Superior temporal gyrus (tissue), 1 donor: ENCODE data around the gene PRODH2.
"Not testable (repeated sequence)": the region's sequence is repeated elsewhere in the genome, so short reads cannot be mapped to it uniquely, and the experiment has no call there.

Source experiments
- DNase-seq: peaks from one replicate; pipeline ENCODE4 v3.0.0-alpha.2; 2016; ENCODE audit errors: extremely low spot score

The PRODH2 gene

GRCh38 chr19:35781650-35782049, 31.0 kb downstream of the PRODH2 start:
- no peak for DNase-seq

GRCh38 chr19:35780717-35781116, 31.9 kb downstream of the PRODH2 start:
- DNase-seq = no peak

DNA sequence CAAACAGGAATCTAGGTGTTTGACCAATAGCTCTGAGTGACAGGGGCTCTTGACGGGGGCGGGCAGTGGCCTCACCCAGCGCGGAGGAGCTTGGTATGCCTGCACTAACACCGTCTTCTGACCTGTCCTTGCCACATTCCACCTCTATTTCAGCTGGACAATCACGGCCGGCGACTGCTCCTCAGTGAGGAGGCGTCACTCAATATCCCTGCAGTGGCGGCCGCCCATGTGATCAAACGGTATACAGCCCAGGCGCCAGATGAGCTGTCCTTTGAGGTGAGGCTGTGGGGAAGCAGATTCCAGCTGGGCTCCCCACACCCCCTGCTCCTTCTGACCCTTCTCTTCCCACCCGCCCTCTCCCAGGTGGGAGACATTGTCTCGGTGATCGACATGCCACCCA, 32.6 kb downstream of the PRODH2 start:
- DNase-seq = no peak

GRCh38 chr19:35779033-35779432, 33.6 kb downstream of the PRODH2 start:
- DNase-seq = no peak

- no peak for DNase-seq
Measured at GRCh38 chr19:35777961-35778360, 34.7 kb downstream of the PRODH2 start.

DNA sequence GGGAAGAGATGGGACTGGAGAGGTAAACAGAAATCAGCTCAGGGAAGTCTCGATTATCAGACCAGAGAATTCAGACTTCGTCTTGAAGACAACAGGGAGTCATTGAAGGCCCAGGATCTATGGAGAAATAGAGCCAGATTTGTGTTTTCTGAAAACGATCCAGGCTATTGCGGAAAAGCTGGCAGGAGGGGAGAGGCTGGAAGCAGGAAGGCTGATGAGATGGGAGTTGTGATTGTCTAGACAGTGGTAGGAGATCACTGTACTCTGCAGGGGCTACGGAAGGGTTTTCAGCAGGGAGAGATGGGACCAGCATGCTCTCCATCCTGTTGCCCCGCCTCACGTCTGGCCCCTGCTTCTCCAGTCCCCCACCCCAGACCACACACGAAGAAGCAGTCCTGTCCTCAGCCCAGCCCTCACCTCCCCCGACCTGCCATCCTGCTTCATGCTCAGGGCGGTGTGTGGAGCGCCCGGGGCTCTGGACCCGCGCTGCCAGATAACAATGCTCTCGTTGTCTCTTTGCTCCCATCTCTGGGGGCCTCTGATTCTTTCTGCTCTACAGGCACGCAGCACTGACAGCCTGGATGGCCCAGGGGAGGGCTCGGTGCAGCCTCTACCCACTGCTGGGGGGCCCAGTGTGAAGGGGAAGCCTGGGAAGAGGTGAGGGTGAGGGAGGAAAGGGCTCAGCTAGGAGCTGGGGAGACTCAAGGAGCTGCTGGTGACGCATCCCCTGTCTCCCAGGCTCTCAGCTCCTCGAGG, 35.4 kb downstream of the PRODH2 start:
- peak; percentile 60 for DNase-seq

DNA sequence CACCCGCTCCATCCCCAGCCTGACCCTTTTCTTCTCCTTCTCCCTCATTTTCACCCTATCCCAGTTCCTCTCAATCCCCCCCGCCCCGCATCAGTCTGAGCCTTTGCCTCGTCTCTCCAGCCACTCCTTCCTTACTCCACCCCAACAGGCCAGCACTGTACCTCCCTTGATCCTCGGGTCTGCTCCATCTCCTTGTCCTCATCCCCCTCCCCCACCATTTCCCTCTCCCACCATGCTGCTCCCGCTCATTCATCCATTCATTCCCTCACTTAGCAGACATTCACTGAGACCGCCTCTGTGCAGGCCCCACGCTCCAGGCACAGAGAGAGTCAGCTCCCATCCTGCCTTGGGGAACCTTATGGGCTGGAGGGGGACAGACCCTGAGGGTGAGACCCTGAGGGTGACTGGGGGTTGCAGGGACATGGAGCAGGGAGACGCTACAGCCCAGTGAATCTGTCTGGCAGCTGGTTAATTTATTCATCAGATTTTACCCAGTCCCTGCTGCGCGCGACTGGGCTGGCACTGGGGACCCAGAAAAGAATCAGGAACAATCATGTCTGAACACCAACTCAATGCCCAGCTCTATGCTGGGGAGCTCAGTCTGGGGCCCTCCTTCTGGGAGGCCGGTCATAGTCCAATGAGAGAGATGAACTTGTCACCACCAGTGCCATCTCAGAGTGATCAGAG, 36.4 kb downstream of the PRODH2 start:
- peak; percentile 35 for DNase-seq

- peak; percentile 99 for DNase-seq
Measured at GRCh38 chr19:35775298-35776101, 37.1 kb downstream of the PRODH2 start, which contains the start of gene ARHGAP33. Gene ARHGAP33 (plus strand): TSS chr19:35775564. CDS start chr19:35775659, 95 bp downstream.

- DNase-seq = no peak
Measured at GRCh38 chr19:35775046-35775297, 37.7 kb downstream of the PRODH2 start.

DNA sequence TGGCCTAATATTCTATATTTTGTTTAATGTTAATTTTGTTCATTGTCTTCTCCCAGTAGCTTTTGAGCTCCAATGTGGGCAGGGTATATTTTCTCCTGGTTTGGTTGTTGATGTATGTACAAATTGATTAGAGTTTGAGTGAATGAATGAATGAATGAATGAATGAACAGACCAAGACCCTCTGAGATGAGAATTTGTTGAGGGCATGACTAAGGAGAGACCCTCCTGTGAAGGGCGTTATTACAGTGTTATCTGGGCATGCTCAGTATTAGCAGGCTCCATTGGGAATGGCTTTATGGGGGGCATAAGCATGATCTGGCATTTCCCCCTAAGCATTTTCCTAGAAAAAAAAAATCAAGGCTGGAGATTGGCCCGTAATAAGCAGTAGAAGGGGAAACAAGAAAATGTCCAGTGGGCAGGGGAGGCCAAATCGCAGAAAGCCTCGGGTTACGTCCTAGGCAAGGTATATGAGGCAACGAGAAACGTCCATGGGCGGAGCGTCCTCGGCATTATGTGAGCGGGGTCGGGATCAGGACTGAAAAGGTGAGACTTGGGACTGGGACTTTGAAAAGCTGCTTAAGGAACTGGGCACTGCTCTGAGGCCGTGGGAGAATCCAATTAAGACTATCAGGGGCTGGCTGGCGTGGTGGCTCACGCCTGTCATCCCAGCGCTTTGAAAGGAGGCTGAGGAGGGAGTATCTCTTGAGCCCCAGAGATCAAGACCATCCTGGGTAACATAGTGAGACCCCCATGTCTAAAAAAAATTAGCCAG, 38.2 kb downstream of the PRODH2 start:
- no peak for DNase-seq

DNA sequence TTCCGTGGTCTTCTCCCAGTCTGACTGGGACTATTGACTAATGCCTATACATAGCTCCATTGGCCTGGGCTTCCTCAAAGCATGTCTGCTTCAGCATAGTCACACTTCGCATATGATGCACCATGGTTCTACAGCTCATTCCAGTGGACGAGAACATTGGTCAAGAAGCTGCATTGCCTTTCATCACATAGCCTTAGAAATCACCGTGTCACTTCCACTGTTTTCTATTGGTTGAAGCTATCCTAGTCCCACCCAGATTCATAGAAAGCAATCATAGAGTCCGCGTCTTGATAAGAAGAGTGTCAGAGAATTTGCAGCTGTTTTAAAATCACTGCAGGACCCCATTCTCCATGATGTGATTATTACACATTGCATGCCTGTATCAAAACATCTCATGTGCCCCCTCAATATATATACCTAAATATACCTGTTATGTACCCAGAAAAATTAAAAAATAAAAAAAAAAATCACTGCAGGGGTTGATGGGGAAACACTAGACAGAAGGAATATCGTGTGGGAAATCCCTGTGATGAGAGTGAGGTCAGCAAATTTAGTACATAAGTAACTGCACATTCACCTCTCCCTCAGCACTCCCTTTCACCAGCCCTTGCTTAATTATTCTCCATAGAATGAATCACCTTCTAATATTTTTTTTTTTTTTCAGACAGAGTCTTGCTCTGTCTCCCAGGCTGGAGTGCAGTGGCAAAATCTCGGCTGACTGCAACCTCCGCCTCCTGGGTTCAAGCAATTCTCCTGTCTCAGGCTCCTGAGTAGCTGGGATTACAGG, 39.4 kb downstream of the PRODH2 start:
- DNase-seq = no peak

GRCh38 chr19:35772362-35772761, 40.3 kb downstream of the PRODH2 start:
- DNase-seq = not testable (repeated sequence)

- no peak for DNase-seq
Measured at GRCh38 chr19:35768082-35768421, 44.6 kb downstream of the PRODH2 start.

- no peak for DNase-seq
Measured at GRCh38 chr19:35767288-35768081, 45.2 kb downstream of the PRODH2 start.

DNA sequence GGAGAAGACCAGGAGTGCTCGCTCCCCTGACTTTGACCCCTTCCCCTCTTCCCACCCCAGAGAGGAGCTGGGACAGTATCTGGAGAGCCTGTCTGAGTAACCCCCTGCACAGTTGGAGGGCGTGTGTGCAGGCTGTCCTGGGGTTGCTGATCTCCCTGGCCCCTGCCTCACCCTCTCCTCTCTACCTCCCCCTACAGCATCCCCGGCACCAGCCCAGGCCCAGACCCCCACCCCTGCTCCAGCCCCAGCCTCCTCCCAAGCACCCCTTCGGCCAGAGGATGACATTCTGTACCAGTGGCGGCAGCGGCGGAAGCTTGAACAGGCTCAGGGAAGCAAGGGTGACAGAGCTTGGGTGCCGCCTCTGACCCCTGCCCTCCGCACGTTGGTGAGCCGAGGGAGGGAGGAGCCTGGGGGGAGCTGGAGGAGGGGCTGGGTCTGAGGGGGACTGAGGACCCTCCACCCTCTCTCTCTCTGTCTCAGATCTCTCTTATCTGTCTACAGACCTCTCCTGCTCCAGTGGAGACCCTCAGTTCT, 46.0 kb downstream of the PRODH2 start:
- no peak for DNase-seq

DNA sequence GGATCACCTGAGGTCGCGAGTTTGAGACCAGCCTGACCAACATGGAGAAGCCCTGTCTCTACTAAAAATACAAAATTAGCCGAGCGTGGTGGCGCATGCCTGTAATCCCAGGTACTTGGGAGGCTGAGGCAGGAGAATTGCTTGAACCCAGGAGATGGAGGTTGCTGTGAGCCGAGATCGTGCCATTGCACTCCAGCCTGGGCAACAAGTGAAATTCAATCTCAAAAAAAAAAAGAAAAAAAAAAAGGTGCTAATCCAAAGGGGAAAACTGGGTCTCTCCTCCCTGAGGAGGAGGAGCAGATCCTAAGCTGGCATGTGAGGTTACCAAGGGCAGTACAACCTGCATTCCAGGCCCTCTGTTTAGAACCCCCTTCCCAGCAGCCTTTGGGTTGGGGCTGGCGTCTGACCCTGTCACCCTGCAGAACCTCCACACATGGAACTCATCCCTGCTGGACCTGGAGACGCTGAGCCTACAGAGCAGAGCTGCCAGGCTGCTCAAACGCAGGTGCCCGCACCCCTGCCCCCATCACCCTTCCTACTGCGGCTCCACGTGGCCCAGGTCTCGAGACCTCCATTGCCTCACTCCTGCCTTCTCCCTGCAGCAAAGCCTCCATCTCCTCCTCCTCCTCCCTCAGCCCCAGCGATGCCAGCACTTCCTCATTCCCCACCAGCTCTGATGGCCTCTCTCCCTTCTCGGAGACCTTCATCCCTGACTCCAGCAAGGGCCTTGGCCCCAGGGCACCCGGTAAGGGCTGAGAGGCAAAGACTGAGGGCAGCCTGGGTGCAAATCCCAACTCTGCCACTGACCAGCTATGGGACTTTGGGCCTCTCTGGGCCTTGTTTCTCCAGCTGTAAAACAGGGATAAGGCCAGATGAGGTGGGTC, 48.0 kb downstream of the PRODH2 start:
- no peak for DNase-seq

GRCh38 chr19:35760711-35761349, 51.8 kb downstream of the PRODH2 start:
- DNase-seq = no peak

DNA sequence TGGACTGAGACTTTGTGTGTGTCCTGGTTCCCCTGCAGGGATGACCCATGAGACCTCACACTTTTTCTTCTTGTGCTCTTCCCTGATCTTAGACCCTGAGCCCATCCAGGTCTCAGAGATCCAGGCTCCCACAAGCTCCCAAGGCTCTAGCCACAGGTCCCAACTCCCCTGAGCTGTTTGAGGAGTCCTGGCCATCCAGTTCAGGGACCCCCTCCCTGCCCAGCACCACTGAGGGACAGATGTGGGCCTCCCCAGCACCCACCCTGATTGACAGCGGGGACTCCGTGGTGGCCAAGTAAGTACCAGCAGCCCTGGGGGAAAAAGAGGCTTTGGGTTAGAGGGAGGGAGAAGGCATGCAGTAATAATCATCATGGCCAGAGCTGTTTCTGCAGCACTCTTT, 52.9 kb downstream of the PRODH2 start:
- DNase-seq = no peak
